ENCODE data around the gene PCBP3. TPM values are rescaled to one million over a fixed set of nuclear protein-coding genes. Genes with fewer than 3 reads are reported as not detected.
A peak's percentile ranks its signal among the peaks of the same experiment; 100 is the strongest.

The PCBP3 gene
- total RNA-seq, 2 experiments from 2014 or later, result 12.2 to 13.2 TPM

DNA sequence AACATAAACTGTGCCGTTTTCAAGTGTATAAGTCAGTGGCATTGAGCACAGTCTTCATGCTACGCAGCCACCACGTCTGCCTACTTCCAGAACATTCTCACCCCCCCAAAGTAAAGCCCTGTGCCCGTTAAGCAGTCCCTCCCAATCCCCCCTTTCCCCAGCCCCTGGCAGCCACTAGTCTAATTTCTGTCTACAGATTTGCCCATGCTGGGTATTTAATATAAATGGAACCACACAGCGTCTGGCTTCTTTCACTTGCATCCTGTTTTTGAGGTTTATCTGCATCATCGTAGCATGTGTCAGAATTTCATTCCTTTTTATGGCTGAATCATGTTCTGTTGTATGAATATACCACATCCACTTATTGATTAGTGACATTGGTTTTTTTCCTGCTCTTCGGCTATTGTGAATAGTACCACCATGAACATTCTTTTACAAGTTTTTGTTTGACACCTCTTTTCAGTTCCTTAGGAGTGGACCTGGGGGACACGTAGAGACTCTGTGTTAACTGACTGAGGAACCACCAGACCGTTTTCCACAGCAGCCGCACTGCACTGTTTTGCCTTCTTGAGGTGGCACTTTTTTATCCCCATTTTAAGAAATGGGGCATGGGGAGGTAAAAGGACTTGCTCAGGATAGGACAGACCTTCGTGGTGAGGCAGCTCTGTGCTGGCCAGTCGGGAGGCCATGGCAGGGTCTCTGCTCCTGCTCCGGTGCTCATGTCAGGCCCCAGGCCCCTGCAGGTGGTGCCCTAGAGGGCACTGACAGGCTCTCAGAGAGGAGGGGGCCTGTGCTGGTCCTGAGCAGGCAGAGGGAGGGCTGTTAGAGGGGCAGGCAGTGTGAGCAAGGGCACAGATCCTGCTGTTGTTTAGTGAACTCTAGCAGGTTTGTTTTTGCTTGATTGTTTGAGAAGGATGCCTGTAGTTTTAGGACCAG lies 123.8 kb downstream of the PCBP3 start:
- Mint-ChIP-seq H3K4me1 (peaks cover 57% of the 10 kb centered on the region), H3K27me3 (no peaks in the 10 kb centered on the region), H3K9me3 (ENCODE audit: low read depth) (peaks cover 4% of the 10 kb centered on the region), H3K4me3 (peak overlapping the region; percentile 44), H3K27ac (peak overlapping the region; percentile 98), H3K36me3 (ENCODE audit: low read depth) (peaks cover 3% of the 10 kb centered on the region)
- intact Hi-C loops (cut with DNase I, micrococcal nuclease), result loop anchor here (1.0 to 10.0 kb wide), 10 partner anchors 47 to 689 kb away; partner anchors contain the start of genes PCBP3 (in 2 of the 2), C21orf58 (in 1 of the 2) and PCNT (in 1 of the 2)
- ATAC-seq, result peak; percentile 52
- POLR2A ChIA-PET, result interaction anchor here (0.7 kb wide), 1 partner anchor 51 kb away, joined by 3 read pairs; no protein-coding TSS in a partner anchor
- CTCF ChIA-PET, result interaction anchor here (0.6 to 1.2 kb wide), 3 partner anchors 14 to 1463 kb away, joined by 3 read pairs; no protein-coding TSS in a partner anchor
- peak; percentile 49 for DNase-seq

GRCh38 chr21:45768011-45768739 lies 124.7 kb downstream of the PCBP3 start:
- DNase-seq (peak; percentile 77), ATAC-seq (peak; percentile 67)
- Mint-ChIP-seq H3K4me1 (peaks cover 57% of the 10 kb centered on the region), H3K27me3 (no peaks in the 10 kb centered on the region), H3K36me3 (ENCODE audit: low read depth) (peaks cover 6% of the 10 kb centered on the region), H3K27ac (peak overlapping the region; percentile 98), H3K4me3 (peak overlapping the region; percentile 62), H3K9me3 (ENCODE audit: low read depth) (peaks cover 5% of the 10 kb centered on the region)
- intact Hi-C loops (cut with DNase I, micrococcal nuclease), result loop anchor here (1.0 to 10.0 kb wide), 9 partner anchors 46 to 689 kb away; partner anchors contain the start of genes C21orf58 (in 1 of the 2), PCBP3 (in 1 of the 2) and PCNT (in 1 of the 2)
- ChIA-PET CTCF (interaction anchor here (0.6 to 0.8 kb wide), 2 partner anchors 69 to 828 kb away, joined by 4 read pairs; partner anchors contain the start of gene SLX9), POLR2A (interaction anchor here (0.7 kb wide), 1 partner anchor 50 kb away, joined by 3 read pairs; no protein-coding TSS in a partner anchor)

- POLR2A ChIA-PET, result no interaction called here
- ATAC-seq, result no peak
These were observed 125.2 kb downstream of the PCBP3 start for GRCh38 chr21:45768740-45769048.

GRCh38 chr21:45769294-45769693 lies 125.8 kb downstream of the PCBP3 start:
- peak overlapping the region; percentile 62 for H3K4me3 Mint-ChIP-seq
- intact Hi-C loops (cut with DNase I, micrococcal nuclease), result loop anchor here (2.0 to 10.0 kb wide), 4 partner anchors 70 to 690 kb away; partner anchors contain the start of genes C21orf58 (in 1 of the 2), PCBP3 (in 1 of the 2) and PCNT (in 1 of the 2)
- peak; percentile 5 for ATAC-seq
- peak; percentile 50 for DNase-seq
- peaks cover 8% of the 10 kb centered on the region for H3K36me3 Mint-ChIP-seq (ENCODE audit: low read depth)
- peak overlapping the region; percentile 98 for H3K27ac Mint-ChIP-seq
- CTCF ChIA-PET, result no interaction called here
- H3K4me1 Mint-ChIP-seq, result peaks cover 57% of the 10 kb centered on the region
- POLR2A ChIA-PET, result no interaction called here
- no peaks in the 10 kb centered on the region for H3K27me3 Mint-ChIP-seq
- peaks cover 7% of the 10 kb centered on the region for H3K9me3 Mint-ChIP-seq (ENCODE audit: low read depth)

More at GRCh38 chr21:45768740-45769048, 125.2 kb downstream of the PCBP3 start:
- intact Hi-C loops (cut with DNase I, micrococcal nuclease), result loop anchor here (1.0 to 10.0 kb wide), 9 partner anchors 46 to 690 kb away; partner anchors contain the start of genes C21orf58 (in 1 of the 2), PCBP3 (in 1 of the 2) and PCNT (in 1 of the 2)
- CTCF ChIA-PET, result interaction anchor here (0.8 kb wide), 1 partner anchor 70 kb away, joined by 4 read pairs; no protein-coding TSS in a partner anchor
- H3K9me3 Mint-ChIP-seq (ENCODE audit: low read depth), result peaks cover 7% of the 10 kb centered on the region
- peak overlapping the region; percentile 62 for H3K4me3 Mint-ChIP-seq
- peak overlapping the region; percentile 98 for H3K27ac Mint-ChIP-seq
- peak; percentile 64 for DNase-seq
- no peaks in the 10 kb centered on the region for H3K27me3 Mint-ChIP-seq
- peaks cover 6% of the 10 kb centered on the region for H3K36me3 Mint-ChIP-seq (ENCODE audit: low read depth)
- H3K4me1 Mint-ChIP-seq, result peaks cover 57% of the 10 kb centered on the region

DNA sequence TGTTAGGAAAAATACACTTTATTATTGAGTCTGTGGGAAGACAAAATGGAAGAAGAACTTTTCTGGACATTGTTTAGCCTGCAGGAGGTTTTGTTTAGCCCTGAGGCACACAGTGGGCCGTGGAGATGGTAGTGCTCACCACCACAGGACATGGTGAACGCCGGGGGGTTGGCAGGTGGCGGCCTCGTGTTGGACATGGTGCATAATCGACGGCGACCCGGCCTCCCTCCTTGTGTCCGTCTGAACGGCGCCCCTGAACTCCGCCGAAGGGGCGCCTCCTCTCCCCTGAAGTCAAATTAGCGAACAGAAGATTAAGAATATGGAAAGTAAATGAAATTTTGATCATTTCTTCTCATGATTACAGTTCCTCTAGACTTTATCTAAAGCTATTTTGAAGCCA lies 126.4 kb downstream of the PCBP3 start:
- H3K27me3 Mint-ChIP-seq, result no peaks in the 10 kb centered on the region
- H3K4me3 Mint-ChIP-seq, result peak overlapping the region; percentile 62
- intact Hi-C loops (cut with DNase I, micrococcal nuclease), result loop anchor here (2.0 to 10.0 kb wide), 4 partner anchors 71 to 691 kb away; partner anchors contain the start of genes C21orf58 (in 1 of the 2), PCBP3 (in 1 of the 2) and PCNT (in 1 of the 2)
- ChIA-PET CTCF (interaction anchor here (0.8 kb wide), 1 partner anchor 186 kb away, joined by 5 read pairs; no protein-coding TSS in a partner anchor), POLR2A (no interaction called here)
- DNase-seq (no peak), ATAC-seq (no peak)
- peak overlapping the region; percentile 98 for H3K27ac Mint-ChIP-seq
- H3K4me1 Mint-ChIP-seq, result peaks cover 56% of the 10 kb centered on the region
- peaks cover 10% of the 10 kb centered on the region for H3K36me3 Mint-ChIP-seq (ENCODE audit: low read depth)
- H3K9me3 Mint-ChIP-seq (ENCODE audit: low read depth), result peaks cover 7% of the 10 kb centered on the region

DNA sequence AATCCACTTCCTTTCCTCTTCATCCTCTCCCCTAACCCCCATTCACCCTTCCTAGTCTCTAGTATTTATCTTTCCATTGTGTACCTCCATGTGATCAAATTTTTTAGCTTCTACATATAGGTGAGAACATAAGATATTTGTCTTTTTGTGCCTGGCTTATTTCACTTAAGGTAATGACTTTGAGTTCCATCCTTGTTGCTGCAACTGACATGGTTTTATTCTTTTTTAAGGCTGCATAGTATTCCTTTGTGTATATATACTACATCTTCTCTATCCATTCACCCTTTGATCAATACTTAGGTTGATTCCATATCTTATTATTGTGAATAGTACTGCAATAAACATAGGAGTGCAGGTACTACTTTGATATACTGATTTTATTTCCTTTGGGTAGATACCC lies 128.7 kb downstream of the PCBP3 start:
- Mint-ChIP-seq H3K4me3 (no peak overlapping the region), H3K4me1 (peaks cover 43% of the 10 kb centered on the region), H3K27me3 (no peaks in the 10 kb centered on the region), H3K27ac (no peak overlapping the region), H3K36me3 (ENCODE audit: low read depth) (peaks cover 18% of the 10 kb centered on the region), H3K9me3 (ENCODE audit: low read depth) (peaks cover 20% of the 10 kb centered on the region)
- DNase-seq (no peak), ATAC-seq (no peak)
- intact Hi-C loops (cut with DNase I, micrococcal nuclease), result no loop called here
- CTCF ChIA-PET, result no interaction called here
- POLR2A ChIA-PET, result interaction anchor here (0.6 kb wide), 1 partner anchor 126 kb away, joined by 3 read pairs; no protein-coding TSS in a partner anchor

GRCh38 chr21:45774291-45774690 lies 130.8 kb downstream of the PCBP3 start:
- ChIA-PET POLR2A (no interaction called here), CTCF (no interaction called here)
- H3K27me3 Mint-ChIP-seq, result no peaks in the 10 kb centered on the region
- no peak overlapping the region for H3K4me3 Mint-ChIP-seq
- H3K36me3 Mint-ChIP-seq (ENCODE audit: low read depth), result peaks cover 21% of the 10 kb centered on the region
- peaks cover 25% of the 10 kb centered on the region for H3K9me3 Mint-ChIP-seq (ENCODE audit: low read depth)
- DNase-seq (no peak), ATAC-seq (no peak)
- no peak overlapping the region for H3K27ac Mint-ChIP-seq
- intact Hi-C loops (cut with DNase I, micrococcal nuclease), result no loop called here
- H3K4me1 Mint-ChIP-seq, result peaks cover 22% of the 10 kb centered on the region

DNA sequence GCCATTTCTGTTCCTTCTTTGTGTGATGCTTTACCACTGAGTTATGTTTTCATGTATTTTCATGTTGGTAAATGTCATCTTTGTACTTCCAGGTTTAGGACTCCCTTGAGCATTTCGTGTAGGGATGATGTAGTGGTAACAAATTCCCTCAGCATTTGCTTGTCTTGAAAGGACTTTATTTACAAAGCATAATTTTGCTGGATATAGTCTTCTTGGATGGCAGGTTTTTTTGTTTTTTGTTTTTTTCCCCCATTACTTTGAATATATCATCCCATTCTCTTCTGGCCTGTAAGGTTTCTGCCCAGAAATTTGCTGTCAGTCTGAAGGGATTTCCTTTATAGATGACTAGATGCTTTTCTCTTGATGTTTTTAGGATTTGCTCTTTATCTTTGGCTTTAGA lies 133.4 kb downstream of the PCBP3 start:
- H3K27ac Mint-ChIP-seq, result no peak overlapping the region
- ATAC-seq (no peak), DNase-seq (no peak)
- H3K9me3 Mint-ChIP-seq (ENCODE audit: low read depth), result peaks cover 24% of the 10 kb centered on the region
- intact Hi-C loops (cut with DNase I, micrococcal nuclease), result no loop called here
- H3K4me1 Mint-ChIP-seq, result peaks cover 6% of the 10 kb centered on the region
- H3K27me3 Mint-ChIP-seq, result no peaks in the 10 kb centered on the region
- ChIA-PET CTCF (no interaction called here), POLR2A (no interaction called here)
- H3K4me3 Mint-ChIP-seq, result no peak overlapping the region
- H3K36me3 Mint-ChIP-seq (ENCODE audit: low read depth), result peaks cover 21% of the 10 kb centered on the region

DNA sequence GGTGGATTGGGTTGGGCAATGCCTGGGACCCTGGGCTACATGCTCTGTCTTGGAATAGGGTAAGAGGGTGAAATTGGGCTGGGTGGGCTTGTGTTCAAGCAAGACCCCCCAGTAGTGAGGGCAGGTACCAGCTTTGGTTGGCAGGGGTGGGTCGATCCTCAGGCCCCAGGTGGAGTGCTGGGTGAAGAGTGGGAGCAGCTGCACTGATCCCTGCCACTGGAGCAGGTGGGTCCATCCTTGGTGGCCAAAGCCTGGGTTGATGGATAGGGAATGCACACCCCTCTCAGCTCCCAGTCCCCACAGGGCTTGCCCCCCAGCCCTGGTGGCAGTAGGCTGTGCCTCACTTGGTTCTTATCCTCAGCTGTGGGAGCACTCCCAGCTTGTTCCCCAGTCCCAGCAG lies 135.2 kb downstream of the PCBP3 start:
- ATAC-seq (no peak), DNase-seq (no peak)
- H3K36me3 Mint-ChIP-seq (ENCODE audit: low read depth), result peaks cover 15% of the 10 kb centered on the region
- H3K9me3 Mint-ChIP-seq (ENCODE audit: low read depth), result peaks cover 18% of the 10 kb centered on the region
- intact Hi-C loops (cut with DNase I, micrococcal nuclease), result no loop called here
- ChIA-PET CTCF (no interaction called here), POLR2A (no interaction called here)
- peaks cover 7% of the 10 kb centered on the region for H3K4me1 Mint-ChIP-seq
- H3K27me3 Mint-ChIP-seq, result no peaks in the 10 kb centered on the region
- H3K4me3 Mint-ChIP-seq, result no peak overlapping the region
- H3K27ac Mint-ChIP-seq, result no peak overlapping the region

DNA sequence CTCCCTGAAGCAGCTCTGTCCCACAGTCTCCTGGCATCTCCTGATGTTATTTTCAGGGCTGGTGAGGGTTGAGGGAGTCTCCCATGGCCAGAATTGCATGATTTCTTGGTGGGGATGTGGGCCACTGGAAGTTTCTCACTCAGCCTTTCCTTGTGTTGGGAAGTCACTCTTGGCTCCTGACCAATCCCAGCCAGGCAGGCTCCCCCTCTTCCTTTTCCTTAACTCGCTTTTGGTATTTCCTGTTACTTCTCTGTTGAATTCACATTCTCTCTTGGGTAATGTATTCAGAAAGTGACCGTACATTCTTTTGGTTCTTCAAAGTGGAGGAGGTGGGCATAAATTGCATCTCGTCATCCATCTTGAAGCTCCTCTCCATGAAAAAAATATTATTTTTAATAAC lies 135.7 kb downstream of the PCBP3 start:
- H3K27me3 Mint-ChIP-seq, result no peaks in the 10 kb centered on the region
- H3K36me3 Mint-ChIP-seq (ENCODE audit: low read depth), result peaks cover 13% of the 10 kb centered on the region
- CTCF ChIA-PET, result no interaction called here
- H3K9me3 Mint-ChIP-seq (ENCODE audit: low read depth), result peaks cover 18% of the 10 kb centered on the region
- no peak overlapping the region for H3K4me3 Mint-ChIP-seq
- H3K4me1 Mint-ChIP-seq, result peaks cover 7% of the 10 kb centered on the region
- intact Hi-C loops (cut with DNase I, micrococcal nuclease), result no loop called here
- DNase-seq, result no peak
- ATAC-seq, result no peak
- no peak overlapping the region for H3K27ac Mint-ChIP-seq
- POLR2A ChIA-PET, result no interaction called here

- Mint-ChIP-seq H3K9me3 (ENCODE audit: low read depth) (peaks cover 16% of the 10 kb centered on the region), H3K27ac (no peak overlapping the region), H3K4me1 (peaks cover 7% of the 10 kb centered on the region), H3K4me3 (no peak overlapping the region), H3K27me3 (no peaks in the 10 kb centered on the region), H3K36me3 (ENCODE audit: low read depth) (peaks cover 11% of the 10 kb centered on the region)
- ATAC-seq (no peak), DNase-seq (no peak)
- POLR2A ChIA-PET, result no interaction called here
- intact Hi-C loops (cut with DNase I, micrococcal nuclease), result no loop called here
- CTCF ChIA-PET, result no interaction called here
These were observed 137.1 kb downstream of the PCBP3 start for GRCh38 chr21:45780647-45781046.
